Activated CD8-positive, alpha-beta memory T cell treated with anti-CD3 and anti-CD28 coated beads for 36 hours (primary cell): Measurements from ENCODE around the gene NDUFS4. TPM values are rescaled to one million over a fixed set of nuclear protein-coding genes. Genes with fewer than 3 reads are reported as not detected.
"Not testable (repeated sequence)": the region's sequence is repeated elsewhere in the genome, so short reads cannot be mapped to it uniquely, and the experiment has no call there.

Experiments
- CTCF ChIA-PET: fragments of 350-600 bp; sonication (Branson Sonifier 250); formaldehyde crosslinking; loops from one replicate; lab custom pipeline; 2021; ENCODE audit warnings: antibody characterized with exemption; lab: Charles Lee
- POLR2A ChIA-PET: fragments of 350-600 bp; sonication (Branson Sonifier 250); formaldehyde crosslinking; loops from one replicate; lab custom pipeline; 2021; ENCODE audit warnings: antibody characterized with exemption; lab: Charles Lee
- total RNA-seq, 2 experiments: library from RNA; stranded (reverse); gene quantifications; one replicate each; pipeline ENCODE4 v1.2.3, GENCODE V29; 2021

Gene NDUFS4
- total RNA-seq = 10 to 100 TPM; 56.6 to 57.6 TPM

- CTCF ChIA-PET = interaction anchor here (0.5 kb wide), 1 partner anchor 34 kb away, joined by 3 read pairs; no protein-coding TSS in a partner anchor
- POLR2A ChIA-PET = no interaction called here
Observed at GRCh38 chr5:53560506-53561191, at the start of gene NDUFS4. Gene NDUFS4, plus strand, starts transcription at chr5:53560639. Its CDS starts 24 bp downstream, at chr5:53560663.

GRCh38 chr5:53512539-53512938, 47.9 kb upstream of the NDUFS4 start:
- POLR2A ChIA-PET = no interaction called here

GRCh38 chr5:53515988-53516387, 44.5 kb upstream of the NDUFS4 start:
- ChIA-PET POLR2A (no interaction called here), CTCF (no interaction called here)

More at GRCh38 chr5:53512539-53512938, 47.9 kb upstream of the NDUFS4 start:
- CTCF ChIA-PET = no interaction called here

DNA sequence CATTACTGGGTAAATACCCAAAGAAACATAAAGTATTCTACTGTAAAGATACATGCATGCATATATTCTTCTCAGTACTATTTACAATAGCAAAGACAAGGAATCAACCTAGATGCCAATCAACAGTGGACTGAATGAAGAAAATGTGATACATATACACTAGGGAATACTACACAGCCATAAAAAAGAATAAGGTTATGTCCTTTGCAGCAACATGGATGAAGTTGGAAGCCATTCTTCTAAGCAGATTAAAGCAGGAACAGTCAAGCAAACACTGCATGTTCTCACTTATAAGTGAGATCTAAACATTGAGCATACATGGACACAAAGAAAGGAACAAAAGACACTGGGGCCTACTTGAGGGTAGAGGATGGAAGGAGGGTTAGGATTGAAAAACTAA, 39.6 kb upstream of the NDUFS4 start:
- ChIA-PET POLR2A (no interaction called here), CTCF (no interaction called here)

- ChIA-PET CTCF (no interaction called here), POLR2A (no interaction called here)
Observed at GRCh38 chr5:53537711-53538110, 22.7 kb upstream of the NDUFS4 start.

DNA sequence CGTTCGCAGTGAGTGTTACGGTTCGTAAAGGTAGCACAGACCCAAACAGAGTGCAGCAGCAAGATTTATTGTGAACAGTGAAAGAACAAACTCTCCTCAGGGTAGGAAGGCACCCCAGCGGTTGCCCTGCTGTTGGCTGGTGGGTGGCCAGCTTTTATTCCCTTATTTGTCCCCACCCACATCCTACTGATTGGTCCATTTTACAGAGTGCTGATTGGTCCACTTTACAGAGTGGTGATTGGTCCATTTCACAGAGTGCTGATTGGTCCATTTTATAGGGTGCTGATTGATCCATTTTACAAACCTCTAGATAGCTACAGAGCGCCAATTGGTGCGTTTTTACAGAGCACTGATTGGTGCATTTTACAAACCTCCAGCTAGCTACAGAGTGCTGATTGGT, 19.7 kb upstream of the NDUFS4 start:
- POLR2A ChIA-PET = not testable (repeated sequence)

GRCh38 chr5:53541859-53542258, 18.6 kb upstream of the NDUFS4 start:
- CTCF ChIA-PET = no interaction called here
- POLR2A ChIA-PET = no interaction called here

More for the DNA sequence above, 19.7 kb upstream of the NDUFS4 start:
- CTCF ChIA-PET = not testable (repeated sequence)

DNA sequence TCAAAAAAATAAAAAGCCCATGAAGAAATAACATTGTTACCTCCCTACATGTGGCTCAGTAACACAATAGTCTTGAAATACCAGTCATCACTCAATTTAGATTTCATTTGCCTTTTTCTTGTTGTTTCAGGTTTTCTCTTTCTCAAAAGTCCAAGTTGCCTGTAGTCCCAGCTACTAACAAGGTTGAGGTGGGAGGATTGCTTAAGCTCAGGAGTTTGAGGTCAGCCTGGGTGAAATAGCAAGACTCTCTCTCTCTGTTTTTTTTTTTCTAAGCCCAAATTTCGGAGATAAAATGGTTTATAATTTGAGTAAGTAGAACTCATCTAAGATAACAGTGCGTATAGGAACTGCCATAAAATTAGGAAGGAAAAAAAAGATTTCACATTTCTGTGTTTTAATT, 17.5 kb upstream of the NDUFS4 start:
- ChIA-PET POLR2A (no interaction called here), CTCF (no interaction called here)

GRCh38 chr5:53543401-53543800, 17.0 kb upstream of the NDUFS4 start:
- ChIA-PET CTCF (no interaction called here), POLR2A (no interaction called here)

- ChIA-PET POLR2A (no interaction called here), CTCF (no interaction called here)
Observed at GRCh38 chr5:53545744-53546143, 14.7 kb upstream of the NDUFS4 start.

GRCh38 chr5:53547226-53547625, 13.2 kb upstream of the NDUFS4 start:
- POLR2A ChIA-PET = no interaction called here
- CTCF ChIA-PET = interaction anchor here (0.6 kb wide), 1 partner anchor 68 kb away, joined by 3 read pairs; no protein-coding TSS in a partner anchor

- POLR2A ChIA-PET = not testable (repeated sequence)
Observed at GRCh38 chr5:53548501-53548900, 11.9 kb upstream of the NDUFS4 start.

DNA sequence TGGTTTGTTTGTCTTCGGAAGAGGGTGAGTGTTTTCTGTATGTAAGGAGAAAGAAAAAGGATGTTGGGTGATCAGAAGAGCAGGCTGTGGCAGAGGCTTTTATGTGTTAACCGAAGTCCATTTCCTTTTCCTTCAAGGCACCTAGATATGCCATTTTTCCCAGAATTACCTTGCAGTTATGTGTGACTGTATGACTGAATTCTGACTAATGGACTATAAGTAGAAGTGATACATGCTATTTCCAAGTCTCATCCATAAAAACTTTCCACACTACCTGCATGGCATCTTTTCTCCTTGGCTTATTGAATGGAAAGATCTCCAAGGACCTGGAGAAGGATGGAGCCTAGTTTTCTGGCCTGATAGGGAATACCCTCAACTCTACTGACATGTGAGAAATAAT, 10.6 kb upstream of the NDUFS4 start:
- POLR2A ChIA-PET = no interaction called here
- CTCF ChIA-PET = no interaction called here

More at GRCh38 chr5:53548501-53548900, 11.9 kb upstream of the NDUFS4 start:
- CTCF ChIA-PET = not testable (repeated sequence)

DNA sequence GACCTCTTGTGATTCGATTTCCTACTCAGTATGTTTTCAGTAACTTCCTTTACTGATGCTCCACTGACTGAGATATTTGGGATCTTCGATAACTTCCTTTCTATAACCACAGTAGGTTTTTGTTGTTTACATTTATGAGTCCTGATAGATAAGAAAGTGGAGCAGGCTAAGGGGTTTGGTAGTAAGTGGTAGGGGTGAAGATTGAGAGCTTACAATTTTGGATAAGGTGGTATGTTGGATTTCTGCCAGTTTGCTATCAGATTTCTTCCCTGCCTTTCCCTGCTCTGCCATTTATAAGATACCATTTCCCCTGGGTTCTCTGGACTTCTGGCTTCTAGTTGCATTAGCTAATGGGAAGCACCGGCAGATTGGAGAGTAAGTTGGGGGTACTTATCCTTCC, 7.9 kb upstream of the NDUFS4 start:
- ChIA-PET POLR2A (no interaction called here), CTCF (no interaction called here)

DNA sequence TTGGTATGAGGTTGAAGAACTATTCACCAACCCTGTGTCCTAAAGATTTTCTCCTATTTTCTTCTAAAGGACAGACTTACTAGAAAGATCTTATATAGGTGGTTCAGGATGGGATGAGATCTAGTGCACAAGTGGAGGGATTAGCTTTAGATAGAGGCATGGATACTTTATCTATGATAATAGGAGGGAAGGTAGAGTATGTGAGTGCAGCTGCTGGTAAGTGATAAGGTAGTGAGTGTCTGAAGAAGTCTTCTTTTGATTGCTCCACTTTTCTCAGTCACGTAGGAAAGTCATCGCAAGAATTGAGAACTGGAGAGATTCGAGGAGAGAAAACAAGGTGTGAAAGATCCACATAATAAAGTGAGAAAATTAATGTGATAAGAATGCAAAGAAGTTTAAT, 6.0 kb upstream of the NDUFS4 start:
- ChIA-PET CTCF (no interaction called here), POLR2A (no interaction called here)

GRCh38 chr5:53555160-53555559, 5.3 kb upstream of the NDUFS4 start:
- CTCF ChIA-PET = no interaction called here
- POLR2A ChIA-PET = no interaction called here

DNA sequence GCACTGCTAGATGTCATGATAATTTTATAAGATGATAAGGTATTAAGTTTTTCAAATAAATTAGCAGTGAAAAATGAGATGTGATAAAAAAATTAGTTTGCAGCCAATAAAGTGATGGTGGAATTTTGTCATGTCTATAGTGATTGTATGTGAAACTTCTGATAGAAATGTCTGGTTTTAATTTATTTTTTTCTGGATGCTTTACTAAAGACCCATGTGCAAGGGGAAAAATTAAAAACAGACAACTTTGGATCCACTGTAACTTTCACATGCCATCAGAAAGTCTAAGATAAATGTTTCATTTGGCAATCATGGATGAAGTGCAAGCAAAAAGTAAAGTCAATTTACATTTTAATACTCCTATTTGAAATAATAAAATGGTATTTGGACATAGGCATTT, 4.4 kb upstream of the NDUFS4 start:
- POLR2A ChIA-PET = no interaction called here
- CTCF ChIA-PET = no interaction called here

GRCh38 chr5:53557386-53557785, 3.1 kb upstream of the NDUFS4 start:
- ChIA-PET CTCF (interaction anchor here (0.7 kb wide), 1 partner anchor 48 kb away, joined by 5 read pairs; no protein-coding TSS in a partner anchor), POLR2A (no interaction called here)

GRCh38 chr5:53558966-53559365, 1.5 kb upstream of the NDUFS4 start:
- POLR2A ChIA-PET = no interaction called here
- CTCF ChIA-PET = no interaction called here

GRCh38 chr5:53560028-53560427, 411 bp upstream of the NDUFS4 start:
- ChIA-PET CTCF (interaction anchor here (0.5 kb wide), 1 partner anchor 33 kb away, joined by 3 read pairs; no protein-coding TSS in a partner anchor), POLR2A (no interaction called here)

DNA sequence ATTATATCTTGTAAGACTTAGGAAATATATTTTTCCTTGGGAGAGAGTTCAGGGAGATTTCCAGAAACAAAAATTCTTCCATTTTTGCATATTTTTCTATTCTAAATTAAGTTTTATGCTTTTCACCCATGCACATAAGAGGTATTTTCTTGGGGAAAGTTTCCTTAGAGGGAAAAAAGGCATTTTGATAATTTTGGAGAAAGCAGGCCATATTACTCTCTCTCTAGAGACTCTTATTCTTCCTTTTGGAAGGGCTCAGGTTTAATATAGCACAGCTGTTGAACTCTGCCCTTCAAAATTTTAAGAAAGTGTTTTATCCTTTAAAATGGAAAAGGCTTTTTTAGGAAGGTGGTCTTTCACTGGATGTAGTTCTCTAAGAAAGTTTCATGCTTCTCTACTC, 8.0 kb downstream of the NDUFS4 start:
- POLR2A ChIA-PET = no interaction called here
- CTCF ChIA-PET = no interaction called here
